Psoas muscle (tissue), 8 donors: ENCODE measurements around the gene COL5A1. TPM values are rescaled to one million over a fixed set of nuclear protein-coding genes. Genes with fewer than 3 reads are reported as not detected.

ENCODE experiments used
- ATAC-seq, 4 donors: fragments of 200-7000 bp; cut with Tn5 transposase; one replicate each; pipeline ENCODE4 v1.9.1; 2020; ENCODE audit warnings: moderate library complexity in 3 of 4, mild to moderate bottlenecking in 2 of 4
- DNase-seq, 2 donors: peaks; one replicate each; pipeline ENCODE4 v3.0.0-alpha.2; 2020
- H3K27ac ChIP-seq: fragments of 200-600 bp; one replicate; pipeline ENCODE4 v1.8.0; 2022
- H3K27me3 ChIP-seq, 3 donors: fragments of 200-600 bp in 1 of 3; one replicate each; pipeline versions ENCODE4 v1.6.1 to v1.8.0; 2013 to 2022; ENCODE audit warnings: low read length in 2 of 3, mild to moderate bottlenecking in 2 of 3, moderate library complexity in 1 of 3; ENCODE audit not compliant: insufficient read depth in 3 of 3
- H3K36me3 ChIP-seq, 2 donors: fragments of 200-600 bp in 1 of 2; one replicate each; pipeline versions ENCODE4 v1.6.1 to v1.8.0; 2013 to 2022; ENCODE audit warnings: low read depth in 1 of 2, mild to moderate bottlenecking in 1 of 2, moderate library complexity in 1 of 2; ENCODE audit not compliant: insufficient read depth in 1 of 2
- H3K4me1 ChIP-seq: fragments of 200-600 bp; one replicate; pipeline ENCODE4 v1.8.0; 2022
- H3K4me3 ChIP-seq: fragments of 200-600 bp; one replicate; pipeline ENCODE4 v1.8.0; 2022; ENCODE audit warnings: mild to moderate bottlenecking
- H3K9me3 ChIP-seq: fragments of 200-600 bp; one replicate; pipeline ENCODE4 v1.8.0; 2022
- CTCF ChIP-seq: fragments of 200-600 bp; IDR thresholded peaks from one replicate; pipeline ENCODE4 v1.8.0; 2022; ENCODE audit warnings: antibody characterized with exemption
- WGBS, 3 donors: extraction: QIAGEN DNeasy Blood & Tissue Kit; methylation state at CpG; one replicate each; pipeline versions ENCODE4 v1.1.6 to v1.1.7; 2013; 5-methylcytosine and 5-hydroxymethylcytosine counted together
- intact Hi-C, 2 donors: fragments of 100-400 bp; cut with DNase I; formaldehyde crosslinking; loops; one replicate each; pipeline versions ENCODE4 v1.11.0 to v1.14.2; 2022
- polyA plus RNA-seq, 3 donors: library from polyadenylated mRNA; stranded (reverse); fragments of 200-250 nt; gene quantifications; one replicate each; pipeline ENCODE4 v1.2.3, GENCODE V29; 2013
- total RNA-seq, 4 donors: library from RNA; stranded (reverse); fragmentation: NEBNext Ultra II Directional in 2 of 4; extraction: Animal tissue kit (Norgen Biotek cat#: 25700) in 2 of 4; gene quantifications; one replicate each; pipeline versions ENCODE4 v1.2.1 to v1.2.4, GENCODE V29; 2021 to 2023
- donor health status: healthy with polysubstance abuse.
- donor health status: DM: no; HTN: no; CAD: no; lungs with moderate emphysema.
- donor health status: Bipolar disorder and iron deficiency.
- donor health status: healthy.
- donor health status: DM: yes; HTN: yes; CAD: no.
- donor health status: DM: no; HTN: no; CAD: no.
- donor health status: DM: no; HTN: no; CAD: no.
- donor health status: DM: yes; HTN: yes; CAD: no.

COL5A1 gene
- total and polyA plus RNA-seq, 7 donors = 1.7 to 11.3 (median 3.4) TPM

DNA sequence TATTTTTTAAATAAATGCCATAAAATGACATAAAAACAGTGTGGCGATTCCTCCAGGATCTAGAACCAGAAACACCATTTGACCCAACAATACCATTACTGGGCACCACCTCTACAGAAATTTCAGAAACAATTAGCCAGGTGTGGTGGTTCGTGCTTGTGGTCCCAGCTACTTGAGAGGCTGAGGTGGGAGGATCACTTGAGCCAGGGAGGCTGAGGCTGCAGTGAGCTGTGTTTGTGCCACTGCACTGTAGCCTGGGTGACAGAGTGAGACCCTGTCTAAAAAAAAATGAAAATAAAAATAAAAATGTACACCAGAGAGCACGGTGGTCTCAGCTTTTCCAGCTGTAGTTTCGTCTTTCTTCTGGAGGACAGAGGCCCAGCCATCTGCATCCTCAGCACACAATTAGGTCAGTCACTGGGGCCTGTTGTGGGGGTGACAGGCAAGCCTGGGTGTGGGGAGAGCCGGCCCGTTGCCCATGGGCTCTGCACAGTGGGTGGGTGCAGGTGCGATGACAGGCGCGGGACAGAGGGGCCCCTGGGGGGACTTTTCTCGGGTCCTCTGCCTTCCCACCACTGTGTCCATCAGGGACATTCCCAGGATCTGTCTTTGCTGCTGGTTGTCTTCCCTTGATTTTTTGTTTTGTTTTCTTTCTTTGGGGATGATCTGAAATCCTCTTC, 9.8 kb downstream of the COL5A1 start:
- DNase-seq = peak in 1 of 2 donors; percentile 8

DNA sequence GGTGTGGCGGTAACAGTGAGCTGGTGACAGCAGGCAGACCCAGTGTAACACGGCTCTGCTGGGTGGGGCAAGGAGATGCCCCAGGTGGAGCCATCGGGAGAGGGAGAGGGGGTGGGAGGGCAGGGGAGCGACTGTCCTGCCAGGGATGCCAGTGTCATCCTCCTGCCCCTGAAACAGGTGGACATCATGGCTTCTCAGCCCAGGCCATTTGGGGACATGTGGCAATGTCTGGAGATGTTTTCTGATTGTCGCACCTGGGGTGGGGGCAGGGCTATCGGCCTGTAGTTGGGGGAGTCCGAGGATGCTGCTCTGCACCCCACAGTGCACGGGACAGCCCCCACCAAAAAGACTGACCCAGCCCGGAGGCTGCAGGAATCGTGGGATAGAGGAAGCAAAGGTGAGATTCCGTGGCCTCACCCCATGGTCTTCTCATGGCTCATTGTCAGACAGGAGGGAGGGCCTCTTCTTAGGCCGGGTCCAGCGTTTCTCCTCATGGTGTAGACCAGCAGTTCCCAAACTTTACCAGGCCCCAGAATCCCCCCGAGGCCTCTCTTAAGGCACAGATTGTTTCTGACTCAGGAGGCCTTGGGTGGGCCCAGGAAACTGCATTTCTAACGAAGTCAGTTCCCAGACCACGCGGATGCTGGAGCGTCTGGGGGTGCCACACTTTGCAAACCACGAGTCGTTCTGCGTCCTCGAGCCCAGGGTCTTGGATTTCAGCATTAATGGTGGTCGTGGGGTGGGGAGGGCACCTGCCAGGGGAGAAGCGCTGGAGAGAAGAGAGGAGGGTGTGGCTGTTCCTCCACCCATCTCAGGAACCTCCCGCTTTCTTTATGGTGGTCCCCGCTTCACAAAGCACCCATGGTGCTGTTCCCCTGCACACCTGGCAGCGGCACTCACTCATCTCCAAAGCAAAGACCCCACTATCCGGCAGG, 11.0 kb downstream of the COL5A1 start:
- intact Hi-C loops = no loop called here
- TF ChIP-seq CTCF = no peak
- WGBS, 3 donors = 69 to 83% (median 77%) methylated on average over 25 to 28 of the region's 28 CpGs
- H3K27me3 ChIP-seq = peaks cover 0 to 19% (median 4%) of the 10 kb centered on the region in 3 donors
- H3K4me1 ChIP-seq = no peaks in the 10 kb centered on the region
- H3K9me3 ChIP-seq = no peaks in the 10 kb centered on the region
- no peak overlapping the region for H3K27ac ChIP-seq
- DNase-seq (peak in 1 of 2 donors; percentile 9), ATAC-seq (no peak)
- no peaks in the 10 kb centered on the region for H3K36me3 ChIP-seq
- no peak overlapping the region for H3K4me3 ChIP-seq

More for the DNA sequence above, 9.8 kb downstream of the COL5A1 start:
- ATAC-seq = no peak
- no peak for TF ChIP-seq CTCF
- intact Hi-C loops = no loop called here
- Histone ChIP-seq H3K27ac (no peak overlapping the region), H3K9me3 (no peaks in the 10 kb centered on the region), H3K36me3 (no peaks in the 10 kb centered on the region), H3K4me1 (no peaks in the 10 kb centered on the region), H3K4me3 (no peak overlapping the region), H3K27me3 (peaks cover 0 to 28% (median 4%) of the 10 kb centered on the region in 3 donors)
- WGBS, 3 donors = 65 to 72% (median 67%) methylated on average over 10 of the region's 10 CpGs

GRCh38 chr9:134653259-134654009, 11.8 kb downstream of the COL5A1 start:
- peak in 1 of 2 donors; percentile 47 for DNase-seq
- H3K27me3 ChIP-seq = peaks cover 0 to 12% (median 4%) of the 10 kb centered on the region in 3 donors
- intact Hi-C loops = no loop called here
- H3K4me1 ChIP-seq = no peaks in the 10 kb centered on the region
- no peaks in the 10 kb centered on the region for H3K36me3 ChIP-seq
- no peaks in the 10 kb centered on the region for H3K9me3 ChIP-seq
- WGBS, 3 donors = 72 to 78% (median 72%) methylated on average over 17 of the region's 17 CpGs
- no peak overlapping the region for H3K4me3 ChIP-seq
- TF ChIP-seq CTCF = no peak
- no peak overlapping the region for H3K27ac ChIP-seq
- no peak for ATAC-seq

DNA sequence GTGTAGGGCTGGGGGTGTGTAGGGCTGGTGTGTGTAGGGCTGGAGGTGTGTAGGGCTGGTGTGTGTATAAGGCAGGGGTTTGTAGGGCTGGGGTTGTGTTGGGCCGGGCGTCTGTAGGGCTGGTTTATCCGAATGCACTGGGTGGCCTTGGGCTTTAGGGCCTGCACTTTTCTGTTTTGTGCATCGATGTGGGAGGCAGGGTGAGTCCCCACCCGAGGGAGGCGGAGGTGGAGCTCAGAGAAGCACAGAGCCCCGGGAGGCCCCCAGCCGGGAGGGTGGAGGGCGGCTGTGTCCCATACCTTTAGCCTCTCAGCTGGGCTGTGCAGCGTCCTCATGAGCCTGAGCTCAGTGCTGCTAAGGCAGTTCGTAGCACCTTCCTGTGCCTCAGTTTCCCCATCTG, 13.5 kb downstream of the COL5A1 start:
- intact Hi-C loops = no loop called here
- Histone ChIP-seq H3K4me1 (no peaks in the 10 kb centered on the region), H3K27me3 (peaks cover 0 to 16% (median 4%) of the 10 kb centered on the region in 3 donors), H3K9me3 (no peaks in the 10 kb centered on the region), H3K27ac (no peak overlapping the region), H3K36me3 (no peaks in the 10 kb centered on the region), H3K4me3 (no peak overlapping the region)
- WGBS, 3 donors = 62 to 75% (median 69%) methylated on average over 11 of the region's 11 CpGs
- DNase-seq = peak in 1 of 2 donors; percentile 8
- TF ChIP-seq CTCF = no peak
- ATAC-seq = no peak
